ENCODE results near the gene JMJD6.

The JMJD6 gene

GRCh38 chr17:76683011-76683755, 43.2 kb downstream of the JMJD6 start:
- no peak for DNase-seq (ENCODE audit: extremely low read depth in 1 of 2, low read depth in 1 of 2)

GRCh38 chr17:76682296-76682695, 44.1 kb downstream of the JMJD6 start:
- DNase-seq (ENCODE audit: extremely low read depth in 1 of 2, low read depth in 1 of 2): no peak

- DNase-seq (ENCODE audit: extremely low read depth in 1 of 2, low read depth in 1 of 2): peak in 1 of 2 donors; percentile 39
These were observed 44.9 kb downstream of the JMJD6 start for GRCh38 chr17:76681222-76682137.

- DNase-seq (ENCODE audit: extremely low read depth in 1 of 2, low read depth in 1 of 2): no peak
These were observed 47.2 kb downstream of the JMJD6 start for GRCh38 chr17:76679239-76679638.

- peak in 1 of 2 donors; percentile 13 for DNase-seq (ENCODE audit: extremely low read depth in 1 of 2, low read depth in 1 of 2)
These were observed 48.1 kb downstream of the JMJD6 start for GRCh38 chr17:76678330-76678729.

GRCh38 chr17:76677406-76677805, 49.0 kb downstream of the JMJD6 start:
- DNase-seq (ENCODE audit: extremely low read depth in 1 of 2, low read depth in 1 of 2): no peak

GRCh38 chr17:76676629-76677028, 49.8 kb downstream of the JMJD6 start:
- DNase-seq (ENCODE audit: extremely low read depth in 1 of 2, low read depth in 1 of 2): no peak

- DNase-seq (ENCODE audit: extremely low read depth in 1 of 2, low read depth in 1 of 2): no peak
These were observed 50.8 kb downstream of the JMJD6 start for GRCh38 chr17:76675648-76676047.

GRCh38 chr17:76674600-76674999, 51.8 kb downstream of the JMJD6 start:
- no peak for DNase-seq (ENCODE audit: extremely low read depth in 1 of 2, low read depth in 1 of 2)

- DNase-seq (ENCODE audit: extremely low read depth in 1 of 2, low read depth in 1 of 2): no peak
These were observed 52.7 kb downstream of the JMJD6 start for GRCh38 chr17:76673729-76674128.

- no peak for DNase-seq (ENCODE audit: extremely low read depth in 1 of 2, low read depth in 1 of 2)
These were observed 53.5 kb downstream of the JMJD6 start for GRCh38 chr17:76672892-76673291.

GRCh38 chr17:76672270-76672851, 54.0 kb downstream of the JMJD6 start:
- no peak for DNase-seq (ENCODE audit: extremely low read depth in 1 of 2, low read depth in 1 of 2)

GRCh38 chr17:76671912-76672262, 54.5 kb downstream of the JMJD6 start:
- DNase-seq (ENCODE audit: extremely low read depth in 1 of 2, low read depth in 1 of 2): no peak

- DNase-seq (ENCODE audit: extremely low read depth in 1 of 2, low read depth in 1 of 2): peak; percentile 98 to 99
These were observed 55.1 kb downstream of the JMJD6 start for GRCh38 chr17:76671123-76671911.

- no peak for DNase-seq (ENCODE audit: extremely low read depth in 1 of 2, low read depth in 1 of 2)
These were observed 55.7 kb downstream of the JMJD6 start for GRCh38 chr17:76670718-76671122.

- DNase-seq (ENCODE audit: extremely low read depth in 1 of 2, low read depth in 1 of 2): no peak
These were observed 56.2 kb downstream of the JMJD6 start for GRCh38 chr17:76670020-76670717.

Measured in stimulated activated CD8-positive, alpha-beta memory T cell treated with anti-CD3 and anti-CD28 coated beads, Interleukin-7, amount 100 ng/mL, for 48 hours (primary cell).